Trophoblast cell (in vitro differentiated cells and primary cell): ENCODE results near the gene FCN1.

ENCODE experiments used
- DNase-seq, 2 donors: peaks; one replicate each; pipeline ENCODE4 v3.0.0-alpha.2; 2016
- H2AFZ ChIP-seq: 2 replicates; pipeline ENCODE4 v1.6.1; 2013; ENCODE audit warnings: low read length, moderate library complexity, mild to moderate bottlenecking; ENCODE audit not compliant: insufficient read depth, poor library complexity
- H2AK5ac ChIP-seq: 2 replicates; pipeline ENCODE4 v1.6.1; 2013; ENCODE audit warnings: mild to moderate bottlenecking, low read length
- H2BK120ac ChIP-seq: 2 replicates; pipeline ENCODE4 v1.6.1; 2013; ENCODE audit warnings: low read length, mild to moderate bottlenecking, moderate library complexity; ENCODE audit not compliant: insufficient read depth, poor library complexity
- H2BK12ac ChIP-seq: 2 replicates; pipeline ENCODE4 v1.6.1; 2013; ENCODE audit warnings: mild to moderate bottlenecking, low read length, moderate library complexity
- H2BK5ac ChIP-seq: 2 replicates; pipeline ENCODE4 v1.6.1; 2013; ENCODE audit warnings: low read length, low read depth, moderate library complexity, mild to moderate bottlenecking; ENCODE audit not compliant: poor library complexity
- H3K14ac ChIP-seq: 2 replicates; pipeline ENCODE4 v1.6.1; 2013; ENCODE audit warnings: mild to moderate bottlenecking, low read length
- H3K18ac ChIP-seq: 2 replicates; pipeline ENCODE4 v1.6.1; 2013; ENCODE audit warnings: mild to moderate bottlenecking, low read length
- H3K23ac ChIP-seq: 2 replicates; pipeline ENCODE4 v1.6.1; 2013; ENCODE audit warnings: low read length
- H3K27ac ChIP-seq: 2 replicates; pipeline ENCODE4 v1.5.1; 2013; ENCODE audit warnings: low read depth, mild to moderate bottlenecking, inconsistent platforms, low read length, moderate library complexity
- H3K27me3 ChIP-seq: 2 replicates; pipeline ENCODE4 v1.6.1; 2013; ENCODE audit warnings: inconsistent platforms, mild to moderate bottlenecking, low read length, moderate library complexity; ENCODE audit not compliant: insufficient read depth
- H3K36me3 ChIP-seq, 2 experiments: 1 replicate in 1 of 2; 2 replicates in 1 of 2; pipeline ENCODE4 v1.6.1; 2013; ENCODE audit warnings: low read length in 2 of 2, mild to moderate bottlenecking in 2 of 2, moderate library complexity in 1 of 2; ENCODE audit not compliant: insufficient read depth in 2 of 2, control insufficient read depth in 1 of 2
- H3K4ac ChIP-seq: 2 replicates; pipeline ENCODE4 v1.6.1; 2013; ENCODE audit warnings: low read depth, mild to moderate bottlenecking, low read length, moderate library complexity
- H3K4me1 ChIP-seq, 2 experiments: 1 replicate in 1 of 2; 2 replicates in 1 of 2; pipeline ENCODE4 v1.6.1; 2013; ENCODE audit warnings: low read length in 2 of 2, mild to moderate bottlenecking in 2 of 2, moderate library complexity in 1 of 2; ENCODE audit not compliant: insufficient read depth in 2 of 2, control insufficient read depth in 1 of 2
- H3K4me2 ChIP-seq: 2 replicates; pipeline ENCODE4 v1.6.1; 2013; ENCODE audit warnings: inconsistent platforms, mild to moderate bottlenecking, low read length, moderate library complexity
- H3K4me3 ChIP-seq: 2 replicates; pipeline ENCODE4 v1.5.1; 2013; ENCODE audit warnings: mild to moderate bottlenecking, low read depth, low read length, inconsistent platforms
- H3K79me1 ChIP-seq: one replicate; pipeline ENCODE4 v1.6.1; 2013; ENCODE audit warnings: low read length
- H3K79me2 ChIP-seq: 2 replicates; pipeline ENCODE4 v1.6.1; 2013; ENCODE audit warnings: low read length, mild to moderate bottlenecking; ENCODE audit not compliant: control insufficient read depth, insufficient read depth, poor library complexity
- H3K9ac ChIP-seq: 2 replicates; pipeline ENCODE4 v1.6.1; 2013; ENCODE audit warnings: mild to moderate bottlenecking, low read length
- H3K9me3 ChIP-seq: 2 replicates; pipeline ENCODE4 v1.6.1; 2013; ENCODE audit warnings: low read depth, mild to moderate bottlenecking, control low read depth, inconsistent platforms, low read length; ENCODE audit not compliant: insufficient read depth
- H4K12ac ChIP-seq: 2 replicates; pipeline ENCODE4 v1.6.1; 2013; ENCODE audit warnings: low read depth, mild to moderate bottlenecking, low read length, moderate library complexity
- H4K8ac ChIP-seq: 2 replicates; pipeline ENCODE4 v1.6.1; 2013; ENCODE audit warnings: low read depth, mild to moderate bottlenecking, low read length, moderate library complexity
- H4K91ac ChIP-seq: one replicate; pipeline ENCODE4 v1.6.1; 2013; ENCODE audit warnings: low read depth, mild to moderate bottlenecking, low read length, moderate library complexity
- WGBS: extraction: QIAGEN DNeasy Blood & Tissue Kit; methylation state at CpG from one replicate; pipeline ENCODE4 v1.1.7; 2013; ENCODE audit warnings: missing lambda C conversion rate; ENCODE audit not compliant: insufficient read length, insufficient coverage; ENCODE audit errors: extremely low coverage; 5-methylcytosine and 5-hydroxymethylcytosine counted together

The FCN1 gene

DNA sequence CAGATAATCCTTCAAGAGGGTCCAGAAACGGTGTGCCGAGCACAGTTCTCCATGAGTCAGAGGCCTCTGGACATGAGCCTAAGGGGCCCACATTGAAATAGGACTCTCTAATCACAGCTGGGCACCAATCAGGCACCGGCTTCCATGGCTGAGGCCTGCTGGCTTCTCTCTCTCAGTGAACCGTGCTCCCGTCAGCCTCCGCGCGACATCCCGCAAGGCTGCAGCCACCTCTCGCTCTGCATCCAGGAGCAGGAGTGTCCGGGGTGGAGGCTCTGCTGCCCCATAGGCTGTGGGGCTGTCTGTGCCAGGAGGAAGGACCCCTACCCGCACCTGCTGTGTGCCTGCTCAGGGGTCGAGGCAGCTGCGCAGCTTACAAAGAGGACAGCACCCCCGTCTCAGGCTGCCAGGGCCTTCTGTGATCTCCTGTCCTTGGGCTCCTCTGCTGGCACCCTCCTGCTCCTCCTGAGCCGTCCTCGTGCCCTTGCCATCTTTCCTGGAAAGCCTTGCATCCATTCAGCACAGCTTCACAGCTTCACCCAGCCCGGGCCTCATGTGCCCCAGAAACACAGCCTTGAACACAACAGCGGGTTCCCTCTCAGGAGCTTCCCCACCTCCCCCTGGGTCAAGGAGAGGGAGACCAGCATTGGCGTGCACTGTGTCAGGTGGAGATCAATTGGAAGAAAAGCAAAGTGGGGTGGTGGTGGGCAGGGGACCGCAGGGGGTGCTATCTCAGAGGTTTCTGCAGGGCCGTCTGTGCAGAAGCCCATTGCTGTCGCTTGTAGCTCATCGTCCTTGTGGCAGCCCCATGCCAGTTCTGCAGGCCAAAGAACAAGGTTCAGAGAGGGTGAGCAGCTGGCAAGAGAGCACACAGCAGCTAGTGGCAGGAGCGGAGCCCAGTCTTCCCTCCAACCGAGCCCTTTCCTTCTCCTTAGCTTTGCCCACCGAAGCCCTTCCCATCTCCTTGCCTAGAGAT lies 22.8 kb upstream of the FCN1 start:
- Histone ChIP-seq H3K79me1 (no peaks in the 10 kb centered on the region), H4K8ac (no peak overlapping the region), H3K4me1 (no peaks in the 10 kb centered on the region), H2BK5ac (no peak overlapping the region), H4K12ac (no peak overlapping the region), H3K18ac (no peak overlapping the region), H3K9ac (no peak overlapping the region), H3K23ac (no peak overlapping the region), H3K4me3 (no peak overlapping the region), H3K36me3 (no peaks in the 10 kb centered on the region), H3K79me2 (no peaks in the 10 kb centered on the region), H4K91ac (no peak overlapping the region), H3K27ac (no peak overlapping the region), H3K4me2 (no peak overlapping the region), H2BK120ac (no peak overlapping the region), H3K9me3 (peaks cover 4% of the 10 kb centered on the region), H2AFZ (no peak overlapping the region), H2AK5ac (no peak overlapping the region), H3K4ac (no peak overlapping the region), H3K14ac (no peak overlapping the region), H2BK12ac (no peak overlapping the region), H3K27me3 (no peaks in the 10 kb centered on the region)
- no CpG with 5 or more reads among the region's 27 CpGs for WGBS
- no peak for DNase-seq

- no peak overlapping the region for H2BK5ac ChIP-seq
- no peak overlapping the region for H3K9ac ChIP-seq
- no peak overlapping the region for H3K4ac ChIP-seq
- no peaks in the 10 kb centered on the region for H3K79me2 ChIP-seq
- no peaks in the 10 kb centered on the region for H3K79me1 ChIP-seq
- H2BK120ac ChIP-seq = no peak overlapping the region
- H3K27ac ChIP-seq = no peak overlapping the region
- H3K14ac ChIP-seq = no peak overlapping the region
- no peak overlapping the region for H4K12ac ChIP-seq
- H2AK5ac ChIP-seq = no peak overlapping the region
- H3K36me3 ChIP-seq = no peaks in the 10 kb centered on the region
- no peak overlapping the region for H2AFZ ChIP-seq
- H3K27me3 ChIP-seq = no peaks in the 10 kb centered on the region
- DNase-seq = no peak
- no peaks in the 10 kb centered on the region for H3K4me1 ChIP-seq
- WGBS = no CpG with 5 or more reads among the region's 11 CpGs
- H3K9me3 ChIP-seq = peaks cover 4% of the 10 kb centered on the region
- no peak overlapping the region for H3K23ac ChIP-seq
- no peak overlapping the region for H3K4me3 ChIP-seq
- H3K4me2 ChIP-seq = no peak overlapping the region
- H4K8ac ChIP-seq = no peak overlapping the region
- no peak overlapping the region for H4K91ac ChIP-seq
- no peak overlapping the region for H2BK12ac ChIP-seq
- H3K18ac ChIP-seq = no peak overlapping the region
These were observed 22.1 kb upstream of the FCN1 start for GRCh38 chr9:134939836-134940235.

- no peak overlapping the region for H3K27ac ChIP-seq
- no peak overlapping the region for H2BK5ac ChIP-seq
- no peak overlapping the region for H3K14ac ChIP-seq
- H3K4me3 ChIP-seq = no peak overlapping the region
- no peaks in the 10 kb centered on the region for H3K79me1 ChIP-seq
- H2AFZ ChIP-seq = no peak overlapping the region
- no peak overlapping the region for H2AK5ac ChIP-seq
- H3K4ac ChIP-seq = no peak overlapping the region
- H3K23ac ChIP-seq = no peak overlapping the region
- H4K8ac ChIP-seq = no peak overlapping the region
- no peaks in the 10 kb centered on the region for H3K4me1 ChIP-seq
- H3K18ac ChIP-seq = no peak overlapping the region
- H4K12ac ChIP-seq = no peak overlapping the region
- H2BK120ac ChIP-seq = no peak overlapping the region
- no peak overlapping the region for H2BK12ac ChIP-seq
- no CpG with 5 or more reads among the region's 16 CpGs for WGBS
- no peaks in the 10 kb centered on the region for H3K79me2 ChIP-seq
- no peak overlapping the region for H3K9ac ChIP-seq
- peaks cover 4% of the 10 kb centered on the region for H3K9me3 ChIP-seq
- DNase-seq = peak in 1 of 2 donors; percentile 12
- H3K4me2 ChIP-seq = no peak overlapping the region
- H4K91ac ChIP-seq = no peak overlapping the region
- H3K36me3 ChIP-seq = no peaks in the 10 kb centered on the region
- no peaks in the 10 kb centered on the region for H3K27me3 ChIP-seq
These were observed 21.5 kb upstream of the FCN1 start for GRCh38 chr9:134939080-134939733.

DNA sequence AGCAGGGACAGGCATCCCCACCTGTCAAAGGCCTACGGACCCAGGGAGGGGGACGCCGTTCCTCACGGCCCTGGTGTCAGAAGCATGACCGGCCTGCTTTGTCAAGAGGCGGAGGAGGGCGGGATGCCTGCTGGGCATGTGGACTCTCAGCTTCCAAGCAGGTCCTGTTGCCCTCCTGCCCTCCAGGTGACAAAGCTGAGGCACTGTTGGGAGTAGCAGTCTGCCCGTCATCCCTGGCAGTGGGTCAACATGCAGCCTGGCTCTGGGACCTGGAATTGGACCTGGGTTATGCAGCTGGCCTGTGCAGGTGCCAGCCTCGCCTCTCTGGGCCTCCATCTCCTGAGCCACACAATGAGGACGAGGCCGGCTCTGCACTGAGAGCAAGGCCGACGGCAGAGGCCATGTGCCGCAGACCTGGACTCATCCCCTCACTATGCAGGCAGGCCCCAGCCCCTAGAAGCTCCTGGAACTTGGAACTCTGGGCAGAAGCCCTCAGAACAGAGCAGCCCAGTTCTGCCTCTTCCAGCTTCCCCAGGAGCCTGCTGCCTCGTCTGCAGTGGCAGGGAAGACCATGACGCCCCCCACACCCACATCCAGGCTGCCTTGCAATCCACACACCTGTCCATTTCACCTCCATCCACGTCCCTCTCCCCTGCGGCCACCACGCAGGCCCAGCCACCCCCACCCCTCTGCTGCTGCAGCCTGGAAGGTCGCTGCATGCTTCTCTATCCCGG lies 20.8 kb upstream of the FCN1 start:
- no peaks in the 10 kb centered on the region for H3K79me1 ChIP-seq
- no peak overlapping the region for H3K14ac ChIP-seq
- DNase-seq = no peak
- no peak overlapping the region for H2BK120ac ChIP-seq
- H3K4me2 ChIP-seq = no peak overlapping the region
- H2AFZ ChIP-seq = no peak overlapping the region
- no peak overlapping the region for H3K4ac ChIP-seq
- no peak overlapping the region for H2BK12ac ChIP-seq
- H2AK5ac ChIP-seq = no peak overlapping the region
- no peaks in the 10 kb centered on the region for H3K79me2 ChIP-seq
- H2BK5ac ChIP-seq = no peak overlapping the region
- H3K4me1 ChIP-seq = no peaks in the 10 kb centered on the region
- no peak overlapping the region for H3K9ac ChIP-seq
- H4K8ac ChIP-seq = no peak overlapping the region
- no peaks in the 10 kb centered on the region for H3K36me3 ChIP-seq
- no peaks in the 10 kb centered on the region for H3K27me3 ChIP-seq
- H3K9me3 ChIP-seq = peaks cover 4% of the 10 kb centered on the region
- no peak overlapping the region for H4K91ac ChIP-seq
- H3K4me3 ChIP-seq = no peak overlapping the region
- no peak overlapping the region for H3K23ac ChIP-seq
- no CpG with 5 or more reads among the region's 21 CpGs for WGBS
- no peak overlapping the region for H4K12ac ChIP-seq
- H3K18ac ChIP-seq = no peak overlapping the region
- no peak overlapping the region for H3K27ac ChIP-seq
